Measurements from ENCODE around the gene TOGARAM1.

The TOGARAM1 gene

DNA sequence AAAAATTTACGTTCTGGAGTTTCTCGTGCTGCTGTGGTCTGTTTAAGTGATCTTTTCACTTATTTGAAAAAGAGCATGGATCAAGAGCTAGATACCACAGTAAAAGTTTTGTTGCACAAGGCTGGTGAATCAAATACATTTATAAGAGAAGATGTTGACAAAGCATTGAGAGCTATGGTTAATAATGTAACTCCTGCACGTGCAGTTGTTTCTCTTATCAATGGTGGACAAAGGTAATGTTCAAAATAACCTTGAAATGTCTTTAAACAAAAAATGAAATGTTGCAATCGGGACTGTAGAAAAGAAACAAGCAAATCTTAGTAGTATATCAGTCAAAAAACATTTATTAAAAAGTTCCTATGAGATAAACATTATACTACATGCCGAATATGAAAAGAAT, 82.6 kb downstream of the TOGARAM1 start:
- Histone ChIP-seq H3K9me3 (ENCODE audit: insufficient read depth, low read depth, low read length) (no peaks in the 10 kb centered on the region), H3K4me1 (ENCODE audit: insufficient read depth, low read length) (no peaks in the 10 kb centered on the region), H3K9ac (ENCODE audit: low read depth, low read length) (no peak overlapping the region), H3K27me3 (ENCODE audit: insufficient read depth, low read length) (no peaks in the 10 kb centered on the region), H3K36me3 (ENCODE audit: insufficient read depth, low read depth, low read length) (peaks cover 17% of the 10 kb centered on the region; the same call in 1 of the 2 replicates), H3K27ac (ENCODE audit: low read length) (no peak overlapping the region), H3K4me3 (ENCODE audit: low read length) (no peak overlapping the region)

- H3K9ac ChIP-seq (ENCODE audit: low read depth, low read length), result no peak overlapping the region
- no peaks in the 10 kb centered on the region for H3K4me1 ChIP-seq (ENCODE audit: insufficient read depth, low read length)
- H3K27me3 ChIP-seq (ENCODE audit: insufficient read depth, low read length), result no peaks in the 10 kb centered on the region
- H3K9me3 ChIP-seq (ENCODE audit: insufficient read depth, low read depth, low read length), result no peaks in the 10 kb centered on the region
- H3K27ac ChIP-seq (ENCODE audit: low read length), result no peak overlapping the region
- no peak overlapping the region for H3K4me3 ChIP-seq (ENCODE audit: low read length)
- peaks cover 26% of the 10 kb centered on the region for H3K36me3 ChIP-seq (ENCODE audit: insufficient read depth, low read depth, low read length)
These were observed 86.4 kb downstream of the TOGARAM1 start for GRCh38 chr14:45048385-45048784.

DNA sequence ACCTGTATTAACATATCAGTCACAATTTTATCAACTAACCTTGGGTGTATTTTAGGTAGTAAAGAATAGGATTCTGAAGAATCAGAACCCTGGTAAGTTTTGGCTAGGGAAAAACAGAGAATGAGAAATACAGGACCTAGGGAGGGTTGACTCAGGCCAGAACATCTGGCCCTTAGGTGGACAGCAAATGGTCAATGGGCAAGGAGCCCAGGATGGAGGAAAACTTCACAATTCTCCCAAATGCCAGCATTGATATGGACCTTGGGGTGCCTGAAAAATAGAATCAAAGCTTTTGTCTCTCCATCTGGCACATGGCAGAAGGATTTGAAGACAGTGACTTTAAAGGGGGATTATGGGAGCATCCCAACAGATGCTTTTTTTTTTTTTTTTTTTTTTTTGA, 89.2 kb downstream of the TOGARAM1 start:
- Histone ChIP-seq H3K27me3 (ENCODE audit: insufficient read depth, low read length) (no peaks in the 10 kb centered on the region), H3K27ac (ENCODE audit: low read length) (no peak overlapping the region), H3K9me3 (ENCODE audit: insufficient read depth, low read depth, low read length) (no peaks in the 10 kb centered on the region), H3K4me1 (ENCODE audit: insufficient read depth, low read length) (no peaks in the 10 kb centered on the region), H3K36me3 (ENCODE audit: insufficient read depth, low read depth, low read length) (peaks cover 27% of the 10 kb centered on the region), H3K4me3 (ENCODE audit: low read length) (no peak overlapping the region), H3K9ac (ENCODE audit: low read depth, low read length) (no peak overlapping the region)

DNA sequence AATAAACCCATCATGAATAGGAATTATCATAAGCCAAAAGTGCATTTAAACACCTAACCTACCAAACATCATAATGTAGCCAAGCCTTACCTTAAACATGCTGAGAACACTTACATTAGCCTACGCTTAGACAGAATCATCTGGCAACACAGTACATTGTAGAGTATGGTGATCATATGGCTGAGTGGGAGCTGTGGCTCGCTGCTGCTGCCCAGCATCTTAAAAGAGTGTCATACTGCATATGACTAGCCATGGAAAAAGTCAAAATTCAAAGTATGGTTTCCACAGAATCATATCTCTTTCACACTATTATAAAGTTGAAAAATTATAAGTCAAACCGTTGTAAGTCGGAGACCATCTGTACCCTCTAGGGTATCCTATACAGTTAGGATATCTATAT, 89.9 kb downstream of the TOGARAM1 start:
- H3K9ac ChIP-seq (ENCODE audit: low read depth, low read length), result no peak overlapping the region
- H3K36me3 ChIP-seq (ENCODE audit: insufficient read depth, low read depth, low read length), result peaks cover 23% of the 10 kb centered on the region
- no peaks in the 10 kb centered on the region for H3K27me3 ChIP-seq (ENCODE audit: insufficient read depth, low read length)
- no peak overlapping the region for H3K4me3 ChIP-seq (ENCODE audit: low read length)
- no peaks in the 10 kb centered on the region for H3K4me1 ChIP-seq (ENCODE audit: insufficient read depth, low read length)
- no peaks in the 10 kb centered on the region for H3K9me3 ChIP-seq (ENCODE audit: insufficient read depth, low read depth, low read length)
- H3K27ac ChIP-seq (ENCODE audit: low read length), result no peak overlapping the region

DNA sequence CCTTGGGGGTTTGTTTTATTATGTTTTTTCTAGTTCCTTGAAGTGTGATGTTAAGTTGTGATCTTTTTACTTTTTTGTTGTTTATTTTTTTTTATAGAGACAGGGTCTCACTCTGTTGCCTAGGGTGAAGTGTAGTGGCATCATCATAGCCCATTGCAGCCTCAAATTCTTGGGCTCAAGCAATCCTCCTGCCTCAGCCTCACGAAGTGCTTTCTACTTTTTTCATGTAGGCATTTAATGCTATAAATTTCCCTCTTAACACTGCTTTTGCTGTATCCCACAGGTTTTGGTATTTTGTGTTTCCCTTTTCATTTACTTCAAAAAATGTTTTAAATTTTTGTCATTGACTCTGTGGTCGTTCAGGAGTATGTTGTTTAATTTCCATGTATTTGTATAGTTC, 95.4 kb downstream of the TOGARAM1 start:
- Histone ChIP-seq H3K27ac (ENCODE audit: low read length) (no peak overlapping the region), H3K4me3 (ENCODE audit: low read length) (no peak overlapping the region), H3K9me3 (ENCODE audit: insufficient read depth, low read depth, low read length) (no peaks in the 10 kb centered on the region), H3K36me3 (ENCODE audit: insufficient read depth, low read depth, low read length) (peaks cover 17% of the 10 kb centered on the region), H3K9ac (ENCODE audit: low read depth, low read length) (no peak overlapping the region), H3K27me3 (ENCODE audit: insufficient read depth, low read length) (no peaks in the 10 kb centered on the region), H3K4me1 (ENCODE audit: insufficient read depth, low read length) (no peaks in the 10 kb centered on the region)

- Histone ChIP-seq H3K27ac (ENCODE audit: low read length) (no peak overlapping the region), H3K4me1 (ENCODE audit: insufficient read depth, low read length) (no peaks in the 10 kb centered on the region), H3K9me3 (ENCODE audit: insufficient read depth, low read depth, low read length) (no peaks in the 10 kb centered on the region), H3K36me3 (ENCODE audit: insufficient read depth, low read depth, low read length) (peaks cover 12% of the 10 kb centered on the region), H3K4me3 (ENCODE audit: low read length) (no peak overlapping the region), H3K9ac (ENCODE audit: low read depth, low read length) (no peak overlapping the region), H3K27me3 (ENCODE audit: insufficient read depth, low read length) (no peaks in the 10 kb centered on the region)
These were observed 95.9 kb downstream of the TOGARAM1 start for GRCh38 chr14:45057881-45058364.

DNA sequence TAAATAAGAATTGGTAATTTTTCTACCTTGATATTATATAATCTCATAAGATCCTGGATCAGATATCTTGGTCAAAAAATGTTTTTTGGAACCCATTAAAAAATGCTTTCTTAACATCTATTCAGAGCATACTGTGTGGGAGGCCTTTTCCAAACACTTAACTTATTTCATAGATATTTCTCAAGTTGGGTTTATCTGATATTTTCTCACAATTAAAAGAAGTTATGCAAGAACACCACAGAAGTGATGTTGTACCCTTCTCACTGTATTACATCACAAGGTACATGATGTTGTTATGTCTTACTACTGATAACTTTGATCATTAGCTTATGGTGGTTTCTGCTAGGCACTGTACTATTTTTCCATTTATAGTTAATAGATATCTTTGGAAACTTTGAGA, 98.6 kb downstream of the TOGARAM1 start:
- H3K9me3 ChIP-seq (ENCODE audit: insufficient read depth, low read depth, low read length), result no peaks in the 10 kb centered on the region
- H3K36me3 ChIP-seq (ENCODE audit: insufficient read depth, low read depth, low read length), result no peaks in the 10 kb centered on the region
- H3K27me3 ChIP-seq (ENCODE audit: insufficient read depth, low read length), result no peaks in the 10 kb centered on the region
- no peaks in the 10 kb centered on the region for H3K4me1 ChIP-seq (ENCODE audit: insufficient read depth, low read length)
- H3K4me3 ChIP-seq (ENCODE audit: low read length), result no peak overlapping the region
- no peak overlapping the region for H3K27ac ChIP-seq (ENCODE audit: low read length)
- no peak overlapping the region for H3K9ac ChIP-seq (ENCODE audit: low read depth, low read length)

GRCh38 chr14:45065540-45065939, 103.5 kb downstream of the TOGARAM1 start:
- H3K27ac ChIP-seq (ENCODE audit: low read length), result no peak overlapping the region

GRCh38 chr14:45065956-45066355, 104.0 kb downstream of the TOGARAM1 start:
- Histone ChIP-seq H3K27ac (ENCODE audit: low read length) (no peak overlapping the region), H3K27me3 (ENCODE audit: insufficient read depth, low read length) (no peaks in the 10 kb centered on the region), H3K36me3 (ENCODE audit: insufficient read depth, low read depth, low read length) (peaks cover 3% of the 10 kb centered on the region; the same call in 1 of the 2 replicates), H3K9me3 (ENCODE audit: insufficient read depth, low read depth, low read length) (no peaks in the 10 kb centered on the region), H3K4me3 (ENCODE audit: low read length) (no peak overlapping the region), H3K4me1 (ENCODE audit: insufficient read depth, low read length) (no peaks in the 10 kb centered on the region), H3K9ac (ENCODE audit: low read depth, low read length) (no peak overlapping the region)

More at GRCh38 chr14:45065540-45065939, 103.5 kb downstream of the TOGARAM1 start:
- Histone ChIP-seq H3K9ac (ENCODE audit: low read depth, low read length) (no peak overlapping the region), H3K9me3 (ENCODE audit: insufficient read depth, low read depth, low read length) (no peaks in the 10 kb centered on the region), H3K4me1 (ENCODE audit: insufficient read depth, low read length) (no peaks in the 10 kb centered on the region), H3K4me3 (ENCODE audit: low read length) (no peak overlapping the region), H3K27me3 (ENCODE audit: insufficient read depth, low read length) (no peaks in the 10 kb centered on the region), H3K36me3 (ENCODE audit: insufficient read depth, low read depth, low read length) (peaks cover 3% of the 10 kb centered on the region; the same call in 1 of the 2 replicates)

- Histone ChIP-seq H3K27ac (ENCODE audit: low read length) (no peak overlapping the region), H3K4me1 (ENCODE audit: insufficient read depth, low read length) (no peaks in the 10 kb centered on the region), H3K4me3 (ENCODE audit: low read length) (no peak overlapping the region), H3K36me3 (ENCODE audit: insufficient read depth, low read depth, low read length) (peaks cover 3% of the 10 kb centered on the region; the same call in 1 of the 2 replicates), H3K9me3 (ENCODE audit: insufficient read depth, low read depth, low read length) (no peaks in the 10 kb centered on the region), H3K27me3 (ENCODE audit: insufficient read depth, low read length) (no peaks in the 10 kb centered on the region), H3K9ac (ENCODE audit: low read depth, low read length) (no peak overlapping the region)
These were observed 104.7 kb downstream of the TOGARAM1 start for GRCh38 chr14:45066667-45067066.

DNA sequence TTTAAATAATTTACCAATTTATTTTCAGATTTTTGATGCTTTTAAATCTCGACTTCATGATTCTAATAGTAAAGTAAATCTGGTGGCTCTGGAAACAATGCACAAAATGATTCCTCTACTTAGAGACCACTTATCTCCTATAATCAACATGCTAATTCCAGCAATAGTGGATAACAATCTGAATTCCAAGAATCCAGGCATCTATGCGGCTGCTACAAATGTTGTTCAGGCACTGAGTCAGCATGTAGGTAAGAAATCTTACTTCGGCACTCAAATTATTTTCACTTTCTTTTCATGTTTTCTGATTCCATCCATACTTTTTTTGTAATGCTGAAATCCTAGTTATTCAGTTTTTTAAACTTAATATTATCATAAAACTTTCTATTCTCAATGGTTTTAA, 106.4 kb downstream of the TOGARAM1 start:
- Histone ChIP-seq H3K4me3 (ENCODE audit: low read length) (no peak overlapping the region), H3K36me3 (ENCODE audit: insufficient read depth, low read depth, low read length) (peaks cover 3% of the 10 kb centered on the region; the same call in 1 of the 2 replicates), H3K9ac (ENCODE audit: low read depth, low read length) (no peak overlapping the region), H3K27me3 (ENCODE audit: insufficient read depth, low read length) (no peaks in the 10 kb centered on the region), H3K9me3 (ENCODE audit: insufficient read depth, low read depth, low read length) (no peaks in the 10 kb centered on the region), H3K27ac (ENCODE audit: low read length) (no peak overlapping the region), H3K4me1 (ENCODE audit: insufficient read depth, low read length) (no peaks in the 10 kb centered on the region)

DNA sequence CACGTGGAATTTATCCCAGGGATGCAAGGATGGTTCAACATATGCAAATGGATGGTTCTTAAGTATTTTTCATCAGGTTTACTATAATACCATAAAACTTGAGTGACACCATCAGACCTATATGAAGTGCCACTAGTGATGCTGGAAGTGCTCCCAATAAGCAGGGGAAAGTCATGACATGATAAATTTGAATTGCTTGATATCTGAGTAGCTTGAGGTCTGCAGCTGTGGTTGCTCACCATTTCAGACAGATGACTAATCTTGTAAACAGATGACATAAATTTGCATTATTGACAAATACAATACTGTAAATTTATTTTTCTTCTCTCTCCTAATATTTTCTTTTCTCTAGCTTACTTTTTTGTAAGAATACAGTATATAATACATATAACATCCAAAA, 108.2 kb downstream of the TOGARAM1 start:
- H3K27me3 ChIP-seq (ENCODE audit: insufficient read depth, low read length), result no peaks in the 10 kb centered on the region
- no peak overlapping the region for H3K27ac ChIP-seq (ENCODE audit: low read length)
- H3K36me3 ChIP-seq (ENCODE audit: insufficient read depth, low read depth, low read length), result peaks cover 3% of the 10 kb centered on the region; the same call in 1 of the 2 replicates
- H3K9me3 ChIP-seq (ENCODE audit: insufficient read depth, low read depth, low read length), result no peaks in the 10 kb centered on the region
- no peak overlapping the region for H3K4me3 ChIP-seq (ENCODE audit: low read length)
- no peaks in the 10 kb centered on the region for H3K4me1 ChIP-seq (ENCODE audit: insufficient read depth, low read length)
- no peak overlapping the region for H3K9ac ChIP-seq (ENCODE audit: low read depth, low read length)

Measured in iPS-20b (cell line).